ENCODE results near the gene TBRG4.

TBRG4 gene

DNA sequence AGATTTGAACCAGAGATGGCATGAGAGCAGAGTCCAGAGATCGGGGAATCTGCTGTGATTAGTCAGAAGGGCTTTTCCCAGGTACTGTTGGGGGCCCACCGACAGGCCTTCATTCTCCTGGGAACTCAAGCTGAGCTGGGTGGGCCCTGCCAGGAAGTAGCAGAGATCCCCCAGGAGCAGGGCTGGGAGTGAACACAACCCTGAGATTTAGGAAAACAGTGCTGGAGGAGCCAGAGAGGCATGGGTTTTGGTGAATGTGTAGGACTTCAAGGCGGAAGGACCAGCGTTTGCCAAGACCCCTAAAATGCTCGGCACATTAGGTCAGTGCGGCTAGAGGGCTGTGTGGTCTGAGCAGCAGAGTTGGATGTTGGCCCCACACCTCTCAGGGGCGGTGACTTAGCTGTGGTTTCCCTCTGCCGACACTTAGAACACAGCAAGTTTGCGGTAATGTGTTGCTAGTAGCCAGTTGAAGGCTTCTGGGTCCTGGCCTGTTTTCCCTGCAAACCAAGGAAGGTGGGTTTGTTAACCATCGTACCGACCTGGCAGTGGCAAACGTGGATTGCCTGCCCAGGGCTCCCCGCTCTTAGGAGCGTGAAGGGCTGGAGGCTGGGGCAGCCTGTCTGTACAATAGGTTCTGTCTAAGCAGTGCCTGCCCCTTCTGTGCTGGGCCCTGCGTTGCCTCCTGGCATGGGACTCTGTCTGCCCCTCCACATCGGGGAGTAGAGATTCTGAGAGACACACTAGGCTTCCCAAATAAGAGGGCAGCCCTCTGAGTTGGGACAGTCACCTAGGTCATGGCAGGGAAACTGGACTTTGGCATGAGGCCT is 36.8 kb downstream of the TBRG4 start:
- no peak for DNase-seq (ENCODE audit: low read depth in 2 of 2)

DNA sequence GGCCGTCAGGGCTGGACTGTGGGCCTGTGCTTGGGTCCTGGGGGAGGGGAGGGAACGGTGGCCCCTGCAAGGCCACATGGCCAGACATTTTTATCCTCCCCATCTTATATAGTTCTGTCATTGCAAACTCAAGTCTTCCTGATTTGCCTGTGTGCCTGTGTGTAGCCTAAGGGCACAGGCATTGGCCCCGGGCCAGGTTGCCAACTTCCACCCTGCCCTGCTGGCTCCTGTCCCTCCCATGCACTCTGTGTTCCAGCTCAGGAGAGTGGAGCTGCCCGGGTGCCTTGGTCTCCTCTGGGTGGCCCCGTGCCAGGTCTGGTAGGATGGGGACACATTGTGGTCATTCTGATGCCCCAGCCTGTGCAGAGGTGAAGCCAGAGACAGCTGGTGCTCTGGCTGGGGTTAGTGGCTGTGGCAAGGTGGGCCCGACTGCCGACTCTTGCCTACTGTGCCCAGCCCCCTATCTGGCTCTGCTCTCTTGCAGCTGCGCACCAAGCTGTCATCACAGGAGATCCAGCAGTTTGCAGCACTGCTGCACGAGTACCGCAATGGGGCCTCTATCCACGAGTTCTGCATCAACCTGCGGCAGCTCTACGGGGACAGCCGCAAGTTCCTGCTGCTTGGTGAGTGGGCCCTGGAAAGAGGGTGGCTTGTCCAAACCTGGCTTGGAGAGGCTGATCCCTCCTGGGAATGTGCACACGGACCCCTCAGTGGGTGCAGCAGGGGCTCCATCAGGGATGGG is 37.5 kb downstream of the TBRG4 start:
- DNase-seq (ENCODE audit: low read depth in 2 of 2) = no peak

DNA sequence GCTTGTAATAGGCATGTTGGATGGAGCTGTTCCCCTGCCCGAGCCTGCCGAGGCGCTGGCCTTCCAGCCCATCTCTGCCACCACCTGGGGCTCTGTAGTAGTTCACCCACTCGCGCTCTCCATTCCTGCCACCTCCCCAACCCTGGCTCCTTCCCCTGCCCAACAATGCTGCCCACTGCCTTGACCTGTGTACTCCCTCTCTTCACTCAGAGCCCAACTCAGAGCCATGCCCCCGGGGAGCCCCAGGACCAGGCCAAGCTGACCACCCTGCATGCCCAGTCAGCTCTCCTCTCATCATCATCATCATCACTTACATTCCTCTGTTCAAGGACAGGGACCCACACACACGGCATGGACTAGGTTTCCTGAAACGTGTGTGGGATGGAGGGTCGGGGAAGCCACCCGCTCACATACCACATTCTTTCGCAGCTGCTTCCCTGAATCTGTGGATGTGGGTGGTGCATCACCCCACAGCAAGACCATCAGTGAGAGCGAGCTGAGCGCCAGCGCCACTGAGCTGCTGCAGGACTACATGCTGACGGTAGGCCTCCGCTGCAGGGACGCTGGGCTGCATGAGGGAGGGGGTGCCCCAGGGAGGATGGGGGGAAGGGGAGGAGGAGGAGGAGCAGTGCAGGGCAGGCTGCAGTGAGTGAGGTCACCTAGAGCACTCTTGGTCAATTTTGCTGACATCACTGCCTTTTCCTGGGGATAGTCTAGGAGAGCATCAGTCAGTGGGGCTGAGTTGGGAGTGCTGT is 38.3 kb downstream of the TBRG4 start:
- DNase-seq (ENCODE audit: low read depth in 2 of 2) = no peak

DNA sequence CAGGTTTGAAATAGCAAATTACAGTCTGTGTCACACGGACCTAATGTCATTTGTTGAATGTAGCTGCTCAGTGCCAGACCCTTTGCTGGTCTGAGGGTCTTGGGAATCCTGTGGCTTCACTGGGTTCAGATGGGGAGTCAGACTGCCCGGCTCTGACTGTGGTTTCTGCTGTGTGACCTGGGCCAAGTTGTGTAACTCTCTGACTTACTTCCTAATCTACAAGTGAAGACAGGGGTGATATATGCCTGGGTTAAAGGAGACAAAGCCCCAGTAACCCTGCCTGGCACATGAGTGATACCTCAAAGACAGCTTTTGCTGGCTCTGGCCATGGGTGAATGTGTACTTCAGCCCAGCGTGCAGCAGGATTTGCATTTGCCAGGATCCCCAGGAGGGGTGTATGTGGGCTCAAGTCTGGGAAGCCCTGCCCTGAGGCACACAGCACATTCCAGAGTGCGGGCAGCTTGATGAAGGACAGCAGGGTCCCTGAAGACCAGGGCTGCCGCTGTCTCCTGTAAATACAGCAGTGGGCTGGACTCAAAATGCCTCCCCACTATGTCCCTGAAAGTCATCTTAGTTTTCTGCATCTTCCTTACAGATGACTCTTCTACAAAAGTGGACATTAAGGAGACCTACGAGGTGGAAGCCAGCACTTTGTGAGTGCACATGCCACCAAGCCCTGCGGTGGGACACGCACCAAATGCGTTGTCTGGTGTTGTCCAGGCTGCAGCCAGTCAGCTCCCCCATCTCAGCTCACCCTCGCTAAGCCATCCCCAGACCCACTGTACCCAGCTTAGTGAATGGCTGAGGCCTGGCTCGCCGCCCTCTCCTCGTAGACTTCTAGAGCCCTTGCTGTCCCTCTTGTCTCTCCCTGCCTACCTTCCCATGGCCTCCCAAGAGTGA is 39.1 kb downstream of the TBRG4 start:
- no peak for DNase-seq (ENCODE audit: low read depth in 2 of 2)

DNA sequence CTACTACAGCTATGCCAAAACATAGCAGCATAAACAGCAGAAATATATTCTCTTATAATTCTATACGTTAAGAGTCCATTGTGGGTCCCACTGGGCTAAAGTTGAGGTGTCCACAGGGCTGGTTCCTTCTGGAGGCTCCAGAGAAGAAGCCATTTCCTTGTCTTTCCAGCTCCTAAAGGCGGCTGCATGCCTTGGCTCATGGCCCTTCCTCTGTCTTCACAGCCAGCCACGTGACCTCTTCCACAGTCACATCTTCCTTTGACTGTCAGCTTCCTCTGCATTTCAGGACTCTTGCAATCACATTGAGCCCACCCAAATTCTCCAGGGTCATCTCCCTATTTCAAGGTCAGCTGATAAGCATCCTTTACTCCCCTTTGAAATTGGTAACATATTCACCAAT is 40.0 kb downstream of the TBRG4 start:
- DNase-seq (ENCODE audit: low read depth in 2 of 2) = no peak

DNA sequence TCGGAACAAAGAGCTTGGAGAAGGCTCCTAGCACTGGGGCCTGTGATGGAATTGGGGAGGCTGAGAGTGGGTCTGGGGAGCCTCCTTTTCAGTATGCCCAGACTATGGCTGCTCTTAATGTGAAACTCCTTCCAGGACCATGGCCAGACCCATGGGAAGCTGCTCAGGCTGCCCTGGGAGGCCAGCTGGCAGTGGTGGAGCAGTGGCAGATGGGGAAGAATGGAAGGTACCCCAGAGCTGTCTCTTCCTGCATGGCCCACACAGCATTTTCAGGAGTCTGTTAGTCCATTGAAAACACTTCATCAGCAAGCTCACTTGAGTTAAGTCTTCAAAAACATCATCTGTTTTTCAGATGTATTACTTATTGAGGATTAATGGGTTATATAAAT is 41.2 kb downstream of the TBRG4 start:
- no peak for DNase-seq (ENCODE audit: low read depth in 2 of 2)

DNA sequence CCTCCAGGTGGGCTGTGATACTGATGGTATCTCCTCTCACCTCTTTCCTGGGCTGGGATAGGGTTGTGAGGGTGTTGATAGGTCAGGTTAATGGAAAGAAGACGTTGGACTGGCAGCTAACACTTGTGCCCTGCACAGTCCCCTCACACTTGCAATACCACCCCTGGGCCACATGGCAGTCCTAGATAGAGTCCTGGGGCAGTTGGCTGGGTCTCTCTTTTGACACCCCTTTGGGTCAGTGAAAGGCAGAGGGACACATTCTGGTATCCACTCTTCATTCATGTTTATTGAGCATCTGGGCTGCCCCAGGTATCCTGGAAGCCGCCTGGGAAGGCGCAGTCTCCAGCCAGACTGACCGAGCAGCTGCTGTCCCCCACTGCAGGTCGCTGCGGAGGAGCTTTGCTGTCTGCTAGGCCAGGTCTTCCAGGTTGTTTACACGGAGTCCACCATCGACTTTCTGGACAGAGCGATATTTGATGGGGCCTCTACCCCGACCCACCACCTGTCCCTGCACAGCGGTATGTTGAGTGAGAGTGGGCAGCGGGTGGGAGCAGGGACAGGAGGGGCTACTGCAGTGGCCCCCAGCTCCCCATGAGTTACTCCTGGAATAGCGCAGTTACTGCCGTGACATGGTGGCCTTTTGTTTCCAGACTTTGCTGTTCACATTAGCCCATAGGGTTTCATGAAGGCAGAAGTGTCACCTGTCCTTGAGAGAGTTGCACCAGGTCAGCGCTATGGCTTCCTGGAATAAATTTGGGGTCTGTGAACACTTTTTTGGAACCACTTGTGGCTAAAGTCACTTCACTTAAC is 41.8 kb downstream of the TBRG4 start:
- no peak for DNase-seq (ENCODE audit: low read depth in 2 of 2)

DNA sequence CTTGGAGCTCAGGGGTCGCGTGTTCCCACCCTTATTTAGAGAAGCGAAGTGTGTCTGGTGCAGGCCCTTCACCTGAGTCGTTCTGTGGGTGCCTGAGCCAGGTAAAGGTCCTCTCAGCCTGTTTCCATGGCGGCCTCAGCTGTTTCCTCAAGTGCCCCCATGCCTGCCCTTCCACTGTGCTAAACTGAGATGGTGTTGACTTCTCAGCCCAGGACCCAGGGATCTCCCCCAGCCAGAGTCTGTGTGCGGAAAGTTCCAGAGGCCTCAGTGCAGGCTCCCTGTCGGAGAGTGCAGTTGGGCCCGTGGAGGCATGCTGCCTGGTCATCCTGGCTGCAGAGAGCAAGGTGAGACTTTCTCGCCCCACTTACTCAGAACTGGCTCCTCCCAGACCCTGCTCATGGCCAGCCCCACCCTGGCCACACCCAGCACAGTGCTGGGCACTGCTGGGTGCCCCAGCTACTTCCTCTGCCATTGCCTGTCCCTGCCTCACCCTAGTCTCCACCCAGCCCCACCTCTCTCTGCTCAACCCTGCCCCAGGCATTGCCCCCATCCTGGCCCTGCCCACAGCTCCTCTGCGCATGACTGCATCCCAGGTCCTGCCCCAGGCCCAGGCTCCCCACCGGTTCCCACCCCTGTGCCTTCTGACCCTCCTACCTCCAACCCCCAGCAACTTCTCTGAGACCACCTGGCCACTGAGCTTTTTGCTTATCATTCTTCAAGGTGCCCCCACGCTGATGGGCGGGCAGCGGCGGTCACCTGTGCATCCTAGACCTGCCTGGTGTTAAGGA is 43.1 kb downstream of the TBRG4 start:
- no peak for DNase-seq (ENCODE audit: low read depth in 2 of 2)

DNA sequence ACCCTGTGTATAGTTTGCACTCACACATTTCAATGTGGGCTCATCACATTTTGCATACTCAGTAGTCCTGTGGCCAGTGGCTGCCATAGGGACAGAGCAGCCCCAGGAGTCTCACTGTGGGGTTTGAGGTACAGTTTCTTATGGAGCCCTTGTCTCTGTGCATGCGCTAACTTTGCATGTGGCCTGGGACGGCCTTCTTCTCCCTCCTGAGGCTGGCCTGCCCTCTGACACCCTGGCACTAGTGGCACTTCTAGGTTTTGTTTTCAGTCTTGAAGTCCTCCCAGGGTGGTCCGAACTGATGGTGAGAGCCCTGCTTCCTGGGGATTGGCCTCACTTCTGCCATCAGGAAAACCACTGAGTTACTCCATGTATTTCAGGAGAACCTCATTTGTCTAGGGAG is 43.9 kb downstream of the TBRG4 start:
- no peak for DNase-seq (ENCODE audit: low read depth in 2 of 2)

DNA sequence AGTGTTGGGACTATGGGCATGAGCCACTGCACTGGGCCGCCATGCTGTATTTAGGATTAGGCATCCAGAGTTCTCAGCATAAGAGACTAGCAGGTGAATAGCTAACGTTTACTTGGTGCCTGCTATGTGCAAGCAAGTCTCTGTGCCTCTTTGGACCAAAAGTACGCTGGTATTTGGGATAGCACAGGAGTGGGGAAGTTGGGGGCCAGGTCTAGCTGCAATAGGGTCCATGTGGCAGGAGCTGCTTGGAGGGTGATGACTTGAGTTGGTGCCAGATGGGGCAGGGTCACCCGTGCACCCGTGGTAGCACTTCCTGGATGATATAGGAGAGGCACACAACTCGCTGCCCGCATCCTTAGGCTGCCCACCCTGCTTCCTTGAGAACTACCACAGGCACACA is 45.1 kb downstream of the TBRG4 start:
- DNase-seq (ENCODE audit: low read depth in 2 of 2) = no peak

DNA sequence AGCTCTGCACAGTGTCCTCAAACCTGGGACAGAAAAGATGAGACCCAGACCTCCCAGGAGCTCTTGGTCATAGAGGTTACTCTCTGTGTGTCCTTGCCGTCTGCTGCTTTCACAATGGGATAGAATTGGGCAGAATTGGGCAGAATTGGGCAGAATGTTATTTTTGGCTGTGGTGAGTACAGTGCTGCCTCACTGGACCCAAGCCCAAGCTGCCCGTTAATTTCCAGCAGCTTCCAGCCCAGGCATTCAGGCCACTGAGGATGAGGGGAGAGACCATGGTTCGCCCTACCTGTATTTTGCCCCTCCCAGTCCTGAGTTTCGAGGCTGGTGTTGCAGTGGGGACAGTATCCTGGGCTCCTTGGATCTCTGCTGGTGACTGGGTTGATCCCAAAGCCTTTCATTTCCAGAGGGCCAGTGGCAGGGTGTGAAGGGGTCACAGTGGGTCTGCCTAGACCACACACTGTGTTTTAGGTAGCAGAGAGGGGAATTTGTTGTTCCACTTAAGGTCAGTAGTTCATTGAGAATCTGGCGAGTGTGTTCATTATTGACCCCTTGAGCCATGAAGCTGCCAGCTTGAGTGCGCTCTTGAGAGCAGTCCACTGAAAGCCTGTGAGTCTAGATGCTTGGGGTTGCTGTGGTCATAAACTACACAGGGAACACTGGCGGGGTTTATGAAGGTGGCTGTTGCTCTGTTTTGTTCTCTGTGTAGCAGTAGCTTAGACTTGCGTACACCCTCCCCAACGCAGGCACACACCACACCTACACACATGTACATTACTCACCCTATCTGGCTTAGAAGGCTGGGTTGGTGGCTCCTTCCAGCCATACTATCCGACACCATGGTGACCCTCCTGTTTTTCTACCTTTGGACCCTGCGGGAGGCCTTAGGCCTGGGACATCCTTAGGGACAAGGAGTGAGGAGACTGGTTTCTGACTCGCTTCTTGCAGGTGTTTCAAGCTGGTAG is 46.2 kb downstream of the TBRG4 start:
- DNase-seq (ENCODE audit: low read depth in 2 of 2) = no peak

DNA sequence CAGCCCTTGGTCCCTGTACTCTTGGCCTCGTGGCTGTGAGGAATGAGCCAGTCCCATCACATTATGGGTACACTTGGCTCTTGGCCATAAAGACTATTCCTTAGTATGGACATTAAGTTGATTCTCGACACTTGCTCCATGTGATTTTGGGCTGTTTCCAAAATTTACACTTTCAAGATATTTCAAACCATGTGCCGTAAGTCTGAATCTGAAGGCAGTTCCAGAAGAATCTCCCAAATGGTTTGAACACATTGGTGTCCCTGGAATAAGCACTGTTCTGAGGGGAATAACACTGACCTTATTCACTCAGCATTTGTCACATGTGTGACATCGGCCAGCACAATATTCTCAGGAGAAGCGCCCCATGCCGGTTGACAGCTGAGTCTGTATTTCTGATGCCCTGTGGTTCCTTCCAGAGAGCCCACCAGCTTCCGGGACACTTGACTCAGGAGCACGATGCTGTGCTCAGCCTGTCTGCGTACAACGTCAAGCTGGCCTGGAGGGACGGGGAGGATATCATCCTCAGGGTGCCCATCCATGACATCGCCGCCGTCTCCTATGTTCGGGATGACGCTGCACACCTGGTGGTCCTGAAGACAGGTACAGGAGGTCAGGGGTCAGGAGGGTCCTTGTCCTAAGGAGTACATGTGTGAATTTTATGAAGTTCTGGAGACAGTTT is 47.3 kb downstream of the TBRG4 start:
- no peak for DNase-seq (ENCODE audit: low read depth in 2 of 2)

DNA sequence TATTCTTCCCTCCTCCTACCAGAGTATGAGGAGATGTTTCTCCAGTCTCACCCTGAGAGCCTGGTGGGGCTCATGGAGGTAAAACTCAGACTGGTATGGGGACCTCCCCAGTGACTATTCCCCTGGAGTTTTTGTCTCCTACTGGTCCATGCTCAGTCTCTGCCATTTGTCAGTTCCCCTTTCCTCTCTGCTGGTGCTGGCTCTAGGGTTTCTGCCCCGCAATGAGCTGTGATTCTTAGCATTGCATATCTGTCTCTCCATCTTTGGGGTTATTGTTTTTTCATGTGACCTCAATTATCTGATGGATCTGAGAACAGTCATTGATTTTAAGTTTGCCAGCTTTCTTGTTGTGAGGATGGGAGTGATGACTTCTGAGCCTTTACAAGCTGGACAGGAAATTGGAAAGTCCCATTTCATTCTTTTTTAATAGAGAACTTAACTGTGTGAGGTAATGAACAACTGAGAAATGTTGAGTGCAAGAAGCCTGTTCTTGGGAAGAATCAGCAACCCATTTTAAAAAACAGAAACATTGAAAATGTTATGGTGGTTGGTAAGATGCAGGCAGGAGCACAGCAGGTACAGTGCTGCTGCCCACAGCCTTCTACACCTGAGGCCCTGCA is 49.6 kb downstream of the TBRG4 start:
- DNase-seq (ENCODE audit: low read depth in 2 of 2) = no peak

DNA sequence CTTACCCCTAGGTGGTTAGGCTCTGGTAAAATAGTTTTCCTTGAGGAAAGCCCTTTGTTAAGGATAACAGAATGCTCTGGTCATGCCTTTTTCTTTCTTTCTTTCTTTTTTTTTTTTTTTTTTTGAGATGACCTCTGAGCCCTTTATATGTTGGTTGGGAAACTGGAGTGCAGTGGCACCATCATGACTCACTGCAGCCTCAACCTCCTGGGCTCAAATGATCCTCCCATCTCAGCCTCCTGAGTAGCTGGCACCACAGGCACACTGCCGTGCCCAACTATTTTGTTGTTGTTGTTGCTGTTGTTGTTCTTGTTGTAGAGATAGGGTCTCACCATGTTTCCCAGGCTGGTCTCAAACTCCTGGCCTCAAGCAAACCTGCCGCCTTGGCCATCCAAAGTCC is 50.1 kb downstream of the TBRG4 start:
- DNase-seq (ENCODE audit: low read depth in 2 of 2) = no peak

DNA sequence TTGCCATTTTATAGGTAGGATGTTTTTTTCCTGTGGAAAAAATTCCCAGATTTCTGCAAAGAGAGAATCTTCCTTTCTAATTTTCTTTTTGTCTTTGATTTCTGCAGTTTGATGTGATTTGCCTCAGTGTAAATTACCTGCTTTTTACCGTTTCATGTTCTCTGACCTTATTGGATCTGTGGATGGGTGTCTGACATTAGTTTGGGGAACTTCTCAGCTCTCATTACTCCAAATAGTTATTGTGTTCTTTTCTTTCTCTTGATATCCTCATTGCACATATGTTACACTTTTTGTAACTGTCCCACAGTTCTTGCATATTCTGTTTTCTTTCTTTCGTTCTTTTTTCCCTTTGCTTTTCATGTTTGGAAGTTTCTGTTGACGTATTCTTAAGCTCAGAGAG is 51.2 kb downstream of the TBRG4 start:
- DNase-seq (ENCODE audit: low read depth in 2 of 2) = no peak

DNA sequence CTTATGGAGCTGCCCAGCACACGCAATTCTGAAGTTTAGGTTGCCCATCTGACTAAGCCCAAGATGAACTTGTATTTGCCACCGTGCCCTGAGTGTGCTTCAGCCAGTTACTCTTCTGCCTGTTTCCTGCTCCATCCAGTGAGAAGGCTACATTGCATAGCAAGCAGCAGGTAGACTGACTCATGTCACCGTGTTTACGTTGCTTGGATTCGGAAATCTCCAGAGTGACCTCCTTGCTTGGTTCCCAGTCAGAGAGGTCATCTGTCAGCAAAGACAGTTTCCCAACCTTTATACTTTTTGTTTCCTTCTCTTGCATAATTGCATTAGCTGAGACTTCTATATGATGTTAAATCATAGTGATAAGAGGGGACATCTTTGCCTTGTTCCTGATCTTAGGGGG is 53.6 kb downstream of the TBRG4 start:
- DNase-seq (ENCODE audit: low read depth in 2 of 2) = no peak

DNA sequence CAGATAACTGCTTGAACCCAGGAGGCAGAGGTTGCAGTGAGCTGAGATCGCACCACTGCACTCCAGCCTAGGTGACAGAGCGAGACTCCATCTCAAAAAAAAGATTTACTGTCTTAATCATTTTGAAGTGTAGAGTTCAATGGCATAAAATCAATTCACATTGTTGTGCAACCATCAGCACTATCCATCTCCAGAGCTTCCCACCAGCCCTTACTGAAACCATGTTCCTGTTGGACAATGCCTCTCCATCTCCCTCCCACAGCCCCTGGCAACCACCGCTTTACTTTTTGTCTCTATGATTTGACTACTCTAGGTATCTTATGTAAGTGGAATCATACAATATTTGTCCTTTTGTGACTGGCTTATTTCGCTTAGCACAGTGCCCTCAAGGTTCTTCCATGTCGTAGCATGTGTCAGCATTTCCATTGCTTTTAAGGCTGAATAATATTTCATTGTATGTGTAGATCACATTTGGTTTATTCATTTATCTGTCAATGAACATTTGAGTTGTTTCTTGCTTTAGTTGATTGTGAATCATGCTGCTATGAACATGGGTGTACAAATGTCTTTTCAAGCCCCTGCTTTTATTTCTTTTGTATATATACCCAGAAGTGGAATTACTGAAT is 55.8 kb downstream of the TBRG4 start:
- no peak for DNase-seq (ENCODE audit: low read depth in 2 of 2)

All from stimulated activated CD8-positive, alpha-beta memory T cell treated with anti-CD3 and anti-CD28 coated beads, Interleukin-15, amount 100 ng/mL, for 4 hours (primary cell).